HG03064 (cell line): ENCODE results near the gene RASGRP4.
"Not testable (repeated sequence)": the region's sequence is repeated elsewhere in the genome, so short reads cannot be mapped to it uniquely, and the experiment has no call there.

Source experiments
- ATAC-seq: cut with Tn5 transposase; IDR thresholded peaks from one replicate; pipeline ENCODE4 v1.9.1; 2021; ENCODE audit warnings: low read depth; ENCODE audit not compliant: unreplicated experiment

Gene RASGRP4

DNA sequence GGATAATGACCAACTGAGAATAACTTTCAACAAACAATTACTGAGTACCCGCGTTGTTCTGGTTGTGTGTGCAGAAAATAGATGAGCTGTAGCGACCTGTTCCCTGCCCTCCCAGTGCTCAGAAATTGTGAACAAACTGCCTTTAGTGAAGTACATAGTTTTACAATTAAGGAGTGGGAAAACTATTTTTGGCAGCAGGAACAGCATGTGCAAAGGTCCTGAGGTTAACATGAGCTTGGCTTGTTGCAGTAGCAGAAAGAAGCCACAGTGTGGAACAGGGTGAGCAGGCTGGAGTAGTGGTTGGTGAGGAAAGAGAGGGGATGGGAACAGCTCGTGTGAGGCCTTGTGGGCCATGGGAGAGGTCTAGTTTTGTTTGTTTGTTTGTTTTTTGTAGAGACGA lies 23.5 kb upstream of the RASGRP4 start:
- ATAC-seq = no peak

DNA sequence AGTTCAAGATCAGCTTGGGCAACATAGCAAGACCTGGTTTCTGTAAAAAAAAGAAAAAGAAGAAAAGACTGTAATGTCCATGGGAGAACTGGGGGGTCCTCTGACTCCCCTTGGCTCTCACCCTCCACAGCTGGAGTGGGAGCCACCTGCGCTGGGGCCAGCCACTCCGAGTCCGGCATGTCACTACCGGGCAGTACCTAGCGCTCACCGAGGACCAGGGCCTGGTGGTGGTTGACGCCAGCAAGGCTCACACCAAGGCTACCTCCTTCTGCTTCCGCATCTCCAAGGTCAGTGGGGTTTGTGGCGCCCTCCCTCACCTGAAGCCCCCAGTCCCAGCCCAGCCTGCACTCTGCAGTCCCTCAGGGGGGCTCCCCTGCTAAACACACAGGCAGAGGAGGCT lies 22.2 kb upstream of the RASGRP4 start:
- no peak for ATAC-seq

DNA sequence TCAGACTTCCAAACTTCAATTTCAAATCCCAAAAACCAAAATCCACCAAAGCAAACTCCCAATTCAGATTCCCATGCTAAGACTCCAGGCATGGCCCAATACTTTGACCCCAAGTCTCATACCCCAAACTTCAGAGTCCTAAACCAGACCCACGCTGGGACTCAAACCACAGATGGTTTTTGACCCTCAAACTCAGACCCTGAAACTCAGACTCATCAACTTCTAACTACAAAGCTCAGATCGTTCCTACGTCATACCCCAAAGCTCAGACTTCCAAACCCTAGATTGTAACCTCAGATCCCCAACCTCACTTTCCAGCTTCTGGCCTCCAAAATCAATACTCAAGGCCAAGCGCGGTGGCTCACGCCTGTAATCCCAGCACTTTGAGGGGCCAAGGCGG lies 19.3 kb upstream of the RASGRP4 start:
- ATAC-seq = no peak

DNA sequence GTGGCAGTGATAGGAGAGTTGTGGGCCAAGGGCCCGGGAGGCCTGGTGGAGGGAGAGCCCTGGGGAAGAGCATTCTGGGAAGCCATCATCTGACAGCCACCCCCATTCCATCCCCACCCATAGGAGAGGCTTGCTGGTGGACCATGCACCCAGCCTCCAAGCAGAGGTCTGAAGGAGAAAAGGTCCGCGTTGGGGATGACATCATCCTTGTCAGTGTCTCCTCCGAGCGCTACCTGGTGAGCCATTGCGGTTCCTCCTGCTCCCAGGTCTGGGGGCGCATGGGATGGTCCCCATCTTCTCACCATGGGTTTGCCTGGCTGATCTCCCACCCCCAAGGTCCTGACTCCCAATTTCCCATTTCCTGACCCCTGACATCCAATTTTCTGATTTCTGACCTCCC lies 18.0 kb upstream of the RASGRP4 start:
- no peak for ATAC-seq

DNA sequence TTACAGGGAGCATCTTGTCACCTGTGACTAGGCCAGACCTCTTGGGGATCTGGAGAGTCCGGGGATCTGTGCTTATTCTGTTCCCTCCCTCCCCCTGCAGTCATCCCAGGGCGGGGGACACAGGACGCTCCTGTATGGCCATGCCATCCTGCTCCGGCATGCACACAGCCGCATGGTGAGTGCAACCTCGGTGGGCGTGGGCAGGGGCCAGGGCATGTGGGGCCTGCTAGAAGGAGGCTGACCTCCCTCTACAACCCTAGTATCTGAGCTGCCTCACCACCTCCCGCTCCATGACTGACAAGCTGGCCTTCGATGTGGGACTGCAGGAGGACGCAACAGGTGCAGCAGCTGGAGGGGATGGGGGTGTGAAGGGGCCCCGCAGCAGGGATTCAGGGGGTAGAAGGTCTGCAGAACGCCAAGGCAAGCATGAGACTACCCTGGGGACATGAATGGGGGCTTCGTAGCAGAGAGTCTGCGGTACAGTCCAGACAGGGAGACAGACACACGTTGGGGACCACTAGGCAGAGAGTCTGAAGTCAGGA lies 17.5 kb upstream of the RASGRP4 start:
- no peak for ATAC-seq

DNA sequence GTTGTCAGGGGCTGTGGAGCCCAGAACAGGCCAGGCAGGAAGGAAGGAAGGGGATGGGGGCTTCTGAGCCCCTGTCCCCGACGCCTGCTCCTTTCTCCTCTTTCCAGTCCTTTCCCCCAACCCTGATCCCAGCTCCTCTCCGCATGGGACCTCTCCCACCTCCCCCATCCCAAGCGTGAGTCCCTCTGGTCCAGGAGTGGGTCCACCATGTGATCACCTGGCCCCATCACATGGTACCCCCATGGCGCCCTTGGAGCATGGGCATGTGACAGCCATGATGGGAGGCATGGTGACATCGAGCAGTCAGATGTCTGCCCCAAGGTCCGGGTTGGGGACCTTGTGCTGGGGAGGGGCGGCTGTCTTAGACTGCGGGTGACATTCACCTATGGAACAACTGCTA lies 16.7 kb upstream of the RASGRP4 start:
- ATAC-seq = no peak

DNA sequence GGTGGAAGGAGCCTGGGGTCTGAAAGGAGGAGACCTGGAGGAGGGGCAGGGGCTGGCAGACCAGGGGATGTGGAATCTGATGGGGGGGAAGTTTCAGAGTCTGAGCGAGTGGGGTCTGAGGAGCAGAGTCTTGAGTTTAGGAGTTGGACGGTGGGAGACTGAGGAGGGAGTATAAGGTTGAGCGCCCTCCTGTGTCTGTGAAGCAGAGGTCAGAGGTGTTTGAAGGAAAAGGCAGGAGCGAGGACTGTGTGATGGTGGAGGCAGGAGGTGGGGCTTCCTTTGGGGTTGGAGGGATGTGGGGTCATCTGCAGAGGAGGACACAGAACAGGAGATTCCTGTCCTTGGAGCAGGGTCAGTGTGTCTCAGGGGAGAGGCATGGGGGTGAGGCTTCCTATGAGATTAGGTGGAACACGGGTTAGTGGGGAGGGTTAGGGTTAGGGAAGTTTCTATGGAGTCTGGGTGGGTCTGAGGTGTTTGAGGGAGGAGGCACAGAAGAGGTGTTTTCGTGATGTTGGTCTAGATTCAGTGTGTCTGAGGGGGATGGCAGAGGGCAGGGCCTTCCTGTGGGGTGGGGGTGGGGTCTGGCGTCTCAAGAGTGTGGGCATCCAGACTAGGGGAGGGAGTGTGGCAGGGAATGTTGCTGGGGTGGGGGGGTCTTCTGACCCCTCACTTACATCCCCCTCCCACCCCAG lies 15.8 kb upstream of the RASGRP4 start:
- ATAC-seq = no peak

DNA sequence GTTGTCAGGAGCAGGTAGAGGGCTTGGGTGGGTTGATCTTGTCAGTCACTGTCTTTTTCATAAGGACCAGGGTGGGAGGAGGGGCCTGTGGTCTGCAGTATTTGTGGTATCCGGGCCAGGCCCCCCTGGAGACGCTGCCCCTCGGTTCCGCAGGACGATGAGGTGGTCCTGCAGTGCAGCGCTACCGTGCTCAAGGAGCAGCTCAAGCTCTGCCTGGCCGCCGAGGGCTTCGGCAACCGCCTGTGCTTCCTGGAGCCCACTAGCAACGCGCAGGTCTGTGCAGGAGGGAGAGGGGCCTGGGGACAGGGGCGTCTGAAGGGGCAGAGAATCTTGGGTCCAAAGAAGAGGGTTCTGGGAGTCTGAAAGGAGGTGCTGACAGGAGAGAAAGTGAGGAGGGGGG lies 14.6 kb upstream of the RASGRP4 start:
- ATAC-seq = no peak

DNA sequence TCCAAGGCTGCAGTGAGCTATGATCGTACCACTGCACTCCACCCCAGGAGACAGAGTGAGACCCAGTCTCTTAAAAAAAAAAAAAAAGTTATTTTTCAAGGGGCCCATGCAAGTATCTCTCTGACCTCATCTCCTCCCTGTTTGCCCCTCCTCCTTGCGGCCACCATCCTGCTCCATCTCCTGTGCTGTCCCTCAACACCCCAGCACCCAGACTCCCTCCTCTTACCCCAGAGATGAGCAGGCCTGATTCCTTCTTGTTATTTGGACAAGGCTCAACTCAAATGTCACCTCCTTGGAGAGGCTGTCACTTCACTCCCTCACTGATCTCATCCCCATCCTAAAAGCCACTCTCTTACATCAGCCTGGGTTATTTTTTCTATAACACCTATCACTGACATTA lies 11.9 kb upstream of the RASGRP4 start:
- ATAC-seq = no peak

DNA sequence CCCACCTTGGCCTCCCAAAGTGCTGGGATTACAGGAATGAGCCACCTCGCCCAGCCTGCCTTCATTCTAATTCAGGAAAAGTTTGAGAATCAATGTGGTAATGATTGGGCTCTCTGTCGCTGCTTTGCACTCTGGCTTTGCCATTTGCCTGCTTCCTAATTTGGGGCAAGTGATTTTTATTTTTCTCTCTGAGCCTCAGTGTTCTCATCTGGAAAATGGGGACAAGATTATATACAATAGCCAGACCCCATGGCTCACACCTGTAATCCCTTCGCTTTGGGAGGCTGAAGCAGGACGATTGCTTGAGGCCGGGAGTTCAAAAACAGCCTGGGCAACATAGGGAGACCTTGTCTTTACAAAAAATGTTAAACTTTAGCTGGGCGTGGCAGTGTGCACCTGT lies 11.3 kb upstream of the RASGRP4 start:
- no peak for ATAC-seq

DNA sequence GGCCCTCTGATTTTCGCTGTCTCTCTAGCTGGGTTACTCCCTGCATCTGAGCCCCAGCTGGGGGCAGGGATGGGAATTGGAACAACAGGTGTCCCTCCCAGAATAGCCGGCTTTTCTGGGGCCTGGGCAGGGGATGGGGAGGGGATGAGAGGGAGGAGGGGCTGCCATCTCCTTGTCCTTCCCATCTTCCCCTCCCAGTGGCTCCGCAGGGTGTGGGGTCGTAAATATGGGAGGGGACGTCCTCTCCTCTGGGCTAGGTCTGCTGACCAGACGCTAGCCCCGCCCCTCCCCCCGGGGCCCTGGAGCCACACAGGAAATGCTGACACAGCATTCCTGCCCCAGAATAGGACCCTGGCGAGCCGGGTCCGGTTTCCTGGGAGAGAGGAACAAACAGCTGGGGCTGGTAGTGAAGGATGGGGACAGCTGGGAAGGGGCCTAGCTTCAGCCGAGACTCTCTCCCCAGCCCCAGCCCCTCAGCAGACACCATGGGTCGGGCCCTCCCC lies 8.6 kb upstream of the RASGRP4 start:
- no peak for ATAC-seq

DNA sequence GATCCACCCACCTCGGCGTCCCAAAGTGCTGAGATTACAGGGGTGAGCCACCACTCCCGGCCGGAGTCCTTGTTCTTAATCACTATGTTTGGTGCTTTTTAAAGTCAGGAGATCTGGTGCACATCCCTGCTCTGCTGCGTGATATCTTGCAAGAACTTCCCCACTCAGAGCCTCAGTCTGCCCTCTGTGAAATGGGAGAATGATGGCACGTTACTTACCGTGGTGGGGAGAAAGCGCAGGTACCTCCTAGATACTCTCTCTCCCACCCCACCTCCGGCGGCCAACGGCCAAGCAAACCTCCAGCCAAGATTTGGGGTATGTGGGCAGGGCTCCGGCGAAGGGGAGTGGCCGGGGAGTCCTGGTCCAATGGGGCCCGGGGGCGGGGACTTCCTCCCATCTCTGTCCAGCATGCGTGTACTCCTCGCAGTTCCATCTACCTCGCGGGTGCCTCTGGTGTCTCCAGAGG lies 7.3 kb upstream of the RASGRP4 start, which contains the start of gene RYR1:
Gene RYR1 (plus strand): TSS at position 424 of the 466 bp plus-strand sequence. CDS start 139 bp downstream, outside the sequence.
- ATAC-seq = no peak

DNA sequence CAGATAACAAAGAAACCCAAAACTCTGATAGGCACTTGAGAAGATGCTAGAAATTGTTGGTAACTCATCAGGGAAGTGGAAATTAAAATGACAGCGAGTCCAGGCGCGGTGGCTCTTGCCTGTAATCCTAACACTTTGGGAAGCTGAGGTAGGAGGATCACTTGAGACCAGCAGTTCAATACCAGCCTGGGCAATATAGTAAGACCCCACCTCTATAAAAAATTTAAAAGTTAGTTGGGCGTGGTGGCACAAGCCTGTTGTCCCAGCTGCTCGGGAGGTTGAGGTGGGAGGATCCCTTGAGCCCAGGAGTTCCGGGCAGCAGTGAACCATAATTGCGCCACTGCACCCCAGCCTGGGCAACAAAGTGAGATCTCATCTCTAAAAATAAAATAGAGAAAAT lies 4.9 kb upstream of the RASGRP4 start:
- ATAC-seq = no peak

DNA sequence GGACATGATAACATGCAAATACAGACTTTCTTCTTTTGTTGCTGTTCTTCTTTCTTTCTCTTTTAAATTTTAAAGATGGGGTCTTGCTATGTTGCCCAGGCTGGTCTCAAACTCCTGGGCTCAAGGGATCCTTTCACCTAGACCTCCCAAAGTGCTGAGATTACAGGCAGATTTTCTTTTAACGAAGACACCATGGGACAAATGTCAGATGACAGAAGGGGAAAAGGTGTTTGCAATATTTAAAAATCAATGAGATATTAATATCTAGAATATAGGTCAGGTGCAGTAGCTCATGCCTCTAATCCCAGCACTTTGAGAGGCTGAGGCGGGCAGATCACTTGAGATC lies 3.8 kb upstream of the RASGRP4 start:
- ATAC-seq = no peak

DNA sequence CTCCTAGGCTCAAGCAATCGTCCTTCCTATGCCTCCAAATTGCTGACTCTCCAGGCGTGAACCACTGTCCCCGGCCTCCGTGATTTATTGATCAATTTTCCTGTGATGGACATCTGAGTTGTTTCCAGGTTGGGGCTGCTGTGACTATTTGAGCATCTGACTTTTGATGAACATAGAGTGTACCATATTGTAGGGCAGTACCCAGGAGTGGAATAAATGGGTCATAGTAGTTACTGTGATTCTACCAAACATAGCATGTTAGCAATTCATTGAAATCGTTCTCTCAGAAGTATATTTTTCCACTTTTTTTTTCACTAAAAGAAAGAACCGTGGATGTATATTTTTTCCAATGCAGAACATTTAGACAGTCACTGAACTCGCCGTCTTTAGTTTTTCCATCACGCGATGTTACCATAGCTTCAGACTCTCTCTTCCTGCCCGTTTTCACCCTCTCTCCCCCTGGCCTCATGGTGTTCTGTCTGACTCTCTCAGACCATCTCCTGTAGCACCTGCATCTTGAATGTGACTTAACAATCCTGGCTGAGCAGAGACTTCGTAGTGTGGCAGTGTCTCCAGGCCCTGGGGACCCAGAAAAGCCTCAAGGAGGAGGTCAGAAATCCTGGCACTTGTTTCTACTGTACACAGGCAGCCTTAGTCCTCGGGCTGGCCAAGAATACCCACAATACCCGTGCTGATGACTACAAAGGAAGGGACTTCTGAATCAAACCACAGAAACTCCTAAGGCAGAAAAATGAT lies 3.2 kb upstream of the RASGRP4 start:
- no peak for ATAC-seq

DNA sequence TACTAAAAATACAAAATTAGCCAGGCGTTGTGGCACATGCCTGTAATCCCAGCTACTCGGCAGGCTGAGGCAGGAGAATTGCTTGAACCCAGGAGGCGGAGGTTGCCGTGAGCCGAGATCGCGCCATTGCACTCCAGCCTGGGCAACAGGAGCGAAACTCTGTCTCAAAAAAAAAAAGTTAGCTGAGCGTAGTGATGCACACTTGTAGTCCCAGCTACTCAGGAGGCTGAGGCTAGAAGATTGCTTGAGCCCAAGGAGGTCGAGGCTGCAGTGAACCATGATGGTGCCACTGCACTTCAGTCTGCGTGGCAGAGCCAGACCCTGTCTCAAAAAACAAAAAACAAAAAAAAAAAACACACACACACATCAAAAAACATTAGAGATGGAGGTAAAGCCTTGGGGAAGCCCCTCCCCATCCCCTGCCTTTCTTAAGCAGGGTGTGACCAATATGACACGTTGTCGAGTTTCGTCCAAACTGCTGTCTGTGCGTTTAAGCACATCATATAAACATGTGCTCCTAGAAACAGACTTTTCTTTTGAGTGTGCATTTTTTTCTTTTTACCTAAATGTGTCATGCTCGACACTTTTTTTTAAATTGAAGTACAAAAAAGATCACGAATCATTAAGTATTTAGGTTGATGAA lies 1.1 kb upstream of the RASGRP4 start:
- not testable (repeated sequence) for ATAC-seq

DNA sequence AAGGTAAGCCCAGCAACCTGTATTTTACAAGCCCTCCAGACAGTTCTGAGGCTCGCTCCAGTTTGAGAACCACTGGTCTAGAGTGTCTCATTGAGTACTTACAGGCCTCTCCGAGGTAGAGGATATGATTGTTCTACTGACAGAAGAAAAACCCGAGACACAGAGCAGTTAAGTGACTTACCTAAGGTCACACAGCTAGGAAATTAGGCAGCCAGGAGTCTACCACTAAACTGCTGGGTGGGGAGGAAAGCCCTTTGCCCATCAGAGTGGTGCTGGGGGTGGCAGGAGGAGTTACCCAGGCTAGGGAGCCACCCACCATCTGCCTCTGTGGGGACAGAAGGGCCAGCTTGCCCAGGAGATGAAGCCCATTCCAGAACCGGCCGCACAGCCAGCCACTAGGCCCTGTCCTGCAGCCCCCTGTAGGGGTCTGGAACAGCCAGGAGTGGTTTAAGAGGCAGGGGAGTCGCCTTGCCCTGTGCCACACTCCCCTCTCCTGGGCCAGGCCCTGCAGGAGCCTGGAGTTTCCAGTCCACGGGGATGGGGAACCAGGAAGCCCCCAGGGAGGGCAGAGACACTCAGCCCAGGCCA lies 703 bp downstream of the RASGRP4 start:
- ATAC-seq = no peak

DNA sequence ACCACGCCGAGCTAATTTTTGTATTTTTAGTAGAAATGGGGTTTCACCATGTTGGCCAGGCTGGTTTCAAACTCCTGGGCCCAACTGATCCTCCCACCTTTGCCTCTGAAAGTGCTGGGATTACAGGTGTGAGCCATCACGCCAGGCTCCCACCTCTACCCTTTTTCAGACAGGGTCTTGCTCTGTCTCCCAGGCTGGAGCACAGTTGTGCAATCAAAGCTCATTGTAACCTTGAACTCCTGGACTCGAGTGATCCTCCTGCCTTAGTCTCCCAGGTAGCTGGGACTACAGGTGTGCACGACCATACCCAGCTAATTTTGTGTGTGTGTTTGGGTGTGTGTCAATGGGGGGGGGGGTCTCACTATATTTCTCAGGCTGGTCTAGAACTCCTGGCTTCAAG lies 1.7 kb downstream of the RASGRP4 start:
- no peak for ATAC-seq

DNA sequence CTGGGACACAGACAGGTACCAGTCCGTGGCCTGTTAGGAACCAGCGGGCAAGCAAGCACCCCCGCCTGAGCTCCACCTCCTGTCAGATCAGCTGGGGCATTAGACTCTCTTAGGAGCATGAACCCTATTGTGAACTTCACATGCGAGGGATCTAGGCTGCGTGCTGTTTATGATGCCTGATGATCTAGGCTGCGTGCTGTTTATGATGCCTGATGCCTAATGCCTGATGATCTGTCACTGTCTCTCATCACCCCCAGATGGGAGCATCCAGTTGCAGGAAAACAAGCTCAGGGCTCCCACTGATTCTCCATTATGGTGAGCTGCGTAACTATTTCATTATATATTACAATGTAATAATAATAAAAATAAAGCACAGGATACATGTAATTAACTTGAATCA lies 3.6 kb downstream of the RASGRP4 start:
- ATAC-seq = no peak

DNA sequence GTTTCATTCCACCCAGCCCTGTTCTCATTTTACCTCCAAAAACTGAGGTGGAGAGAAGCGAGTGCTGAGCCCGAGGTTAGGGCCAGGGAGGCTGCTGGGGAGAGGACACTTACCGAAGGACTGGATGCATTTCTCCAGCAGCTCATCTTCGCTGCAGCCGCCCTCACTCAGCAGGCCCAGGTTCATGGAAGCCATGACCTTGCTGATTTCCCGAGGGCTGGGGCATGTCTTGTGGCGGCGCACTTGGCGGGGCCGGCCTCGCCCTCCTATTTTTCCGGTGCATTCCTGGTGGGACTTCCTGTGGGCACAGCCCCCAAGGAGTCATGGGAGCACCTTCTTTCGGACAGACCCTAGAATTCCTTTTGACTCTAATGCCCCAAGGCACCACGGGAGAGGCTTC lies 4.2 kb downstream of the RASGRP4 start:
- no peak for ATAC-seq

DNA sequence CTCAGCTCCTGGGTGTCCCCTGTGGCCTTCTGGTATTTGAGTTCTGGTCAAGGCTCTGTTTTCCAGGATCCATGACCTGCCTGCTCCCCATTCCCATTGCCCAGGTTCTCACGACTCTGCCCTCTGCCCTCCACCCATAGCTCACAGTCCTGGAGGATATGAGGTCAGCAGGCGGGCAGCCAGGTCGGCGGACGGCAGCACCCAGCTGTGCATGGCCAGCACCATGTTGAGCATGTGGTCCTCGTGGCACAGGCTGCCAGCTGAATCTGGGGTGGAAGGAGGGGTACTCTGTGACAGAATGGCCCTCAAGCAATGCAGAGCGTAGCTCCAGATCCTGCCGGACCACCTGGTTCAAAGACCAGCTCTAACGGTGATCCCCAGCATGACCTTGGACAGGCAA lies 5.1 kb downstream of the RASGRP4 start:
- no peak for ATAC-seq
